SH-SY5Y (cell line): ENCODE data around the gene MALT1.

Source experiments
- GATA2 ChIP-seq: IDR thresholded peaks from 2 replicates; pipeline ENCODE4 v1.6.1; 2011; ENCODE audit warnings: mild to moderate bottlenecking, low read depth, low read length
- GATA3 ChIP-seq: IDR thresholded peaks from 2 replicates; pipeline ENCODE4 v1.6.1; 2011; ENCODE audit warnings: low read depth, mild to moderate bottlenecking, low read length, moderate library complexity

DNA sequence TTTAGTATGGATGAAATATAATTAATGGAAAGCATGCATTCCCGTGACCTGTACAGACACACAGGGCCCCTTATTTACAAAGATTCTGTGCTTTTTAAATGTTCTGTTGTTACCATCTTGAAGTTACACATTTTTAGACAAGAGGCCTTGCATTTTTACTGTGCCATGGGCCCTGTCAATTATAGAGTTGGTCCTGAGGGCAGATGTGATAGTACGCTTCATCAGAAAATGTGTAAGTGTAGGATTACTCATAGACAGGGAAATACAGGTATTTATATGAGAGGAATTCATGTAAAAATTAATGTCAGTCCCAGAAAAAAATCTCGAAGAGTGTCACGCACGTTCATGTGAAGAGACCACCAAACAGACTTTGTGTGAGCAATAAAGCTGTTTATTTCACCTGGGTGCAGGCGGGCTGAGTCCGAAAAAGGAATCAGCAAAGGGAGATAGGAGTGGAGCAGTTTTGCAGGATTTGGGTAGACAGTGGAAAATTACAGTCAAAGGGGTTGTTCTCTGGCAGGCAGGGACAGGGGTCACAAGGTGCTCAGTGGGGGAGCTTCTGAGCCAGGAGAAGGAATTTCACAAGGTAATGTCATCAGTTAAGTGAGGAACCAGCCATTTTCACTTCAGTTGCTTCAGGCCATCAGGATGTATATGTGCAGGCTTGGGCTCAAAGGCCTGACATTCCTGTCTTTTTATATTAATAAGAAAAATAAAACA lies 30.2 kb upstream of the MALT1 start:
- TF ChIP-seq GATA2 (no peak), GATA3 (no peak)
